ENCODE data around the gene NRXN3. TPM values are rescaled to one million over a fixed set of nuclear protein-coding genes. Genes with fewer than 3 reads are reported as not detected.

NRXN3 gene
- total RNA-seq, 1 experiment from 2014 or later = 1.1 TPM

- no peak overlapping the region for H3K9ac ChIP-seq (ENCODE audit: low read length)
- BruUV-seq (replicated peaks) = no TSS peak
- no peak overlapping the region for H3K4me3 ChIP-seq (ENCODE audit: low read length)
- no peak overlapping the region for H3K4me2 ChIP-seq (ENCODE audit: low read length)
- H3K27ac ChIP-seq (ENCODE audit: low read length) = no peak overlapping the region
- H3K9me2 ChIP-seq (replicated peaks; ENCODE audit: low read length) = no peaks in the 10 kb centered on the region
- H3K79me2 ChIP-seq (ENCODE audit: low read length) = no peaks in the 10 kb centered on the region
- ATAC-seq = no peak
- no peak overlapping the region for H2AFZ ChIP-seq (ENCODE audit: low read length)
- no peaks in the 10 kb centered on the region for H3K27me3 ChIP-seq (ENCODE audit: low read length)
- CTCF ChIA-PET = no interaction called here
- TF ChIP-seq EZH2phosphoT487 (IDR thresholded peaks at IDR 0.05; ENCODE audit: borderline replicate concordance, low read length) (no peak), EZH2 (IDR thresholded peaks at IDR 0.05; ENCODE audit: low read length, unreplicated experiment) (no peak), CTCF (conservative IDR thresholded peaks at IDR 0.05; ENCODE audit: low read depth, low read length) (no peak)
- POLR2A ChIA-PET (ENCODE audit: unreplicated experiment) = no interaction called here
- no peaks in the 10 kb centered on the region for H3K36me3 ChIP-seq (ENCODE audit: low read depth, low read length)
- H4K20me1 ChIP-seq (ENCODE audit: low read length) = no peaks in the 10 kb centered on the region
- H3K9me3 ChIP-seq (ENCODE audit: low read length) = no peaks in the 10 kb centered on the region
- no peak for DNase-seq
- no peaks in the 10 kb centered on the region for H3K4me1 ChIP-seq (ENCODE audit: insufficient read depth, low read length)
- intact Hi-C loops (cut with micrococcal nuclease) = no loop called here
- no peaks in the 10 kb centered on the region for H3F3A ChIP-seq (ENCODE audit: low read length, unreplicated experiment)
Observed at GRCh38 chr14:78455896-78456435, 285.8 kb downstream of the NRXN3 start.

GRCh38 chr14:78469947-78470346, 299.8 kb downstream of the NRXN3 start:
- ATAC-seq (no peak), DNase-seq (no peak)
- no peaks in the 10 kb centered on the region for H3F3A ChIP-seq (ENCODE audit: low read length, unreplicated experiment)
- CTCF ChIA-PET = no interaction called here
- no peaks in the 10 kb centered on the region for H3K9me2 ChIP-seq (replicated peaks; ENCODE audit: low read length)
- no peaks in the 10 kb centered on the region for H4K20me1 ChIP-seq (ENCODE audit: low read length)
- H3K9me3 ChIP-seq (ENCODE audit: low read length) = no peaks in the 10 kb centered on the region
- POLR2A ChIA-PET (ENCODE audit: unreplicated experiment) = no interaction called here
- no peak overlapping the region for H3K27ac ChIP-seq (ENCODE audit: low read length)
- no peaks in the 10 kb centered on the region for H3K36me3 ChIP-seq (ENCODE audit: low read depth, low read length)
- no peaks in the 10 kb centered on the region for H3K4me1 ChIP-seq (ENCODE audit: insufficient read depth, low read length)
- intact Hi-C loops (cut with micrococcal nuclease) = no loop called here
- H3K9ac ChIP-seq (ENCODE audit: low read length) = no peak overlapping the region
- H3K79me2 ChIP-seq (ENCODE audit: low read length) = no peaks in the 10 kb centered on the region
- no peak overlapping the region for H2AFZ ChIP-seq (ENCODE audit: low read length)
- no peak for TF ChIP-seq CTCF (conservative IDR thresholded peaks at IDR 0.05; ENCODE audit: low read depth, low read length)
- no peak for TF ChIP-seq EZH2phosphoT487 (IDR thresholded peaks at IDR 0.05; ENCODE audit: borderline replicate concordance, low read length)
- TF ChIP-seq EZH2 (IDR thresholded peaks at IDR 0.05; ENCODE audit: low read length, unreplicated experiment) = no peak
- no TSS peak for BruUV-seq (replicated peaks)
- no peaks in the 10 kb centered on the region for H3K27me3 ChIP-seq (ENCODE audit: low read length)
- H3K4me2 ChIP-seq (ENCODE audit: low read length) = no peak overlapping the region
- no peak overlapping the region for H3K4me3 ChIP-seq (ENCODE audit: low read length)

- DNase-seq = no peak
- Histone ChIP-seq H3K36me3 (ENCODE audit: low read depth, low read length) (no peaks in the 10 kb centered on the region), H3K9me3 (ENCODE audit: low read length) (no peaks in the 10 kb centered on the region), H3K79me2 (ENCODE audit: low read length) (no peaks in the 10 kb centered on the region), H3K4me3 (ENCODE audit: low read length) (no peak overlapping the region), H3K9me2 (replicated peaks; ENCODE audit: low read length) (no peaks in the 10 kb centered on the region), H3K4me1 (ENCODE audit: insufficient read depth, low read length) (no peaks in the 10 kb centered on the region), H4K20me1 (ENCODE audit: low read length) (no peaks in the 10 kb centered on the region), H3K4me2 (ENCODE audit: low read length) (no peak overlapping the region), H2AFZ (ENCODE audit: low read length) (no peak overlapping the region), H3K27ac (ENCODE audit: low read length) (no peak overlapping the region), H3F3A (ENCODE audit: low read length, unreplicated experiment) (no peaks in the 10 kb centered on the region), H3K9ac (ENCODE audit: low read length) (no peak overlapping the region), H3K27me3 (ENCODE audit: low read length) (no peaks in the 10 kb centered on the region)
- TF ChIP-seq CTCF (conservative IDR thresholded peaks at IDR 0.05; ENCODE audit: low read depth, low read length) (no peak), EZH2 (IDR thresholded peaks at IDR 0.05; ENCODE audit: low read length, unreplicated experiment) (no peak), EZH2phosphoT487 (IDR thresholded peaks at IDR 0.05; ENCODE audit: borderline replicate concordance, low read length) (no peak)
- ChIA-PET POLR2A (ENCODE audit: unreplicated experiment) (no interaction called here), CTCF (no interaction called here)
- ATAC-seq = no peak
- no TSS peak for BruUV-seq (replicated peaks)
- intact Hi-C loops (cut with micrococcal nuclease) = no loop called here
Observed at GRCh38 chr14:78479127-78479780, 309.1 kb downstream of the NRXN3 start.
